H4 (cell line): ENCODE results near the gene RAB36. TPM values are rescaled to one million over a fixed set of nuclear protein-coding genes. Genes with fewer than 3 reads are reported as not detected.

Source experiments
- DNase-seq: peaks from one replicate; pipeline ENCODE4 v3.0.0-alpha.2; 2015; ENCODE audit warnings: low spot score
- total RNA-seq: library from RNA; depleted of rRNA; stranded (reverse); fragments of >200 nt; shearing (Covaris generic); gene quantifications from 2 replicates; pipeline ENCODE4 v1.2.3, GENCODE V29; 2014; rRNA removed

Gene RAB36
- total RNA-seq, result 3.0 and 3.7 TPM in 2 replicates

- DNase-seq, result peak; percentile 99
Observed at GRCh38 chr22:23144932-23145877, at the start of gene RAB36. Gene RAB36 (plus strand): TSS chr22:23145477. CDS start chr22:23146617, 1,140 bp downstream.

GRCh38 chr22:23095733-23096342, 49.4 kb upstream of the RAB36 start:
- DNase-seq, result no peak

GRCh38 chr22:23097412-23098229, 47.7 kb upstream of the RAB36 start:
- DNase-seq, result no peak

- DNase-seq, result no peak
Observed at GRCh38 chr22:23098230-23098705, 47.0 kb upstream of the RAB36 start.

GRCh38 chr22:23098718-23099530, 46.4 kb upstream of the RAB36 start:
- DNase-seq, result no peak

- DNase-seq, result no peak
Observed at GRCh38 chr22:23099531-23099804, 45.8 kb upstream of the RAB36 start.

- DNase-seq, result no peak
Observed at GRCh38 chr22:23100124-23100801, 45.0 kb upstream of the RAB36 start.

GRCh38 chr22:23101524-23101923, 43.8 kb upstream of the RAB36 start:
- DNase-seq, result no peak

GRCh38 chr22:23102002-23102655, 43.1 kb upstream of the RAB36 start:
- no peak for DNase-seq

GRCh38 chr22:23102776-23103175, 42.5 kb upstream of the RAB36 start:
- no peak for DNase-seq

GRCh38 chr22:23103199-23103954, 41.9 kb upstream of the RAB36 start:
- no peak for DNase-seq

GRCh38 chr22:23104187-23104971, 40.9 kb upstream of the RAB36 start:
- no peak for DNase-seq

- DNase-seq, result no peak
Observed at GRCh38 chr22:23105304-23105703, 40.0 kb upstream of the RAB36 start.

- DNase-seq, result no peak
Observed at GRCh38 chr22:23105919-23106318, 39.4 kb upstream of the RAB36 start.

GRCh38 chr22:23106344-23106743, 38.9 kb upstream of the RAB36 start:
- DNase-seq, result no peak

- DNase-seq, result no peak
Observed at GRCh38 chr22:23106906-23107367, 38.3 kb upstream of the RAB36 start.

GRCh38 chr22:23107487-23108248, 37.6 kb upstream of the RAB36 start:
- DNase-seq, result no peak
